Smooth muscle cell (in vitro differentiated cells): Measurements from ENCODE around the gene COX19. TPM values are rescaled to one million over a fixed set of nuclear protein-coding genes. Genes with fewer than 3 reads are reported as not detected.
A peak's percentile ranks its signal among the peaks of the same experiment; 100 is the strongest.

ENCODE experiments used
- DNase-seq: peaks from one replicate; lab custom pipeline; 2025; ENCODE audit not compliant: unreplicated experiment; lab: John Stamatoyannopoulos, UW
- H2AFZ ChIP-seq: fragments of 200-600 bp; sonication (generic); 2 replicates; pipeline ENCODE4 v1.6.0; 2016; ENCODE audit warnings: antibody characterized with exemption, low read depth, mild to moderate bottlenecking
- H3F3A ChIP-seq: fragments of 200-600 bp; sonication (generic); 2 replicates; pipeline ENCODE4 v1.6.0; 2017; ENCODE audit warnings: antibody characterized with exemption, low read depth
- H3K27ac ChIP-seq: fragments of 200-600 bp; sonication (generic); 2 replicates; pipeline ENCODE4 v1.5.1; 2016; ENCODE audit warnings: low read depth, mild to moderate bottlenecking
- H3K27me3 ChIP-seq: fragments of 200-600 bp; sonication (generic); 2 replicates; pipeline ENCODE4 v1.6.1; 2016; ENCODE audit warnings: low read depth, mild to moderate bottlenecking
- H3K36me3 ChIP-seq: fragments of 200-600 bp; sonication (generic); 2 replicates; pipeline ENCODE4 v1.5.1; 2016; ENCODE audit warnings: low read depth
- H3K4me1 ChIP-seq: fragments of 200-600 bp; sonication (generic); 2 replicates; pipeline ENCODE4 v1.5.1; 2016; ENCODE audit warnings: low read depth
- H3K4me2 ChIP-seq: fragments of 200-600 bp; sonication (generic); 2 replicates; pipeline ENCODE4 v1.6.0; 2016; ENCODE audit warnings: mild to moderate bottlenecking
- H3K4me3 ChIP-seq: fragments of 200-600 bp; sonication (generic); 2 replicates; pipeline ENCODE4 v1.5.1; 2016; ENCODE audit warnings: mild to moderate bottlenecking
- H3K79me2 ChIP-seq: fragments of 200-600 bp; sonication (generic); 2 replicates; pipeline ENCODE4 v1.6.0; 2016; ENCODE audit warnings: low read depth, mild to moderate bottlenecking
- H3K9ac ChIP-seq: fragments of 200-600 bp; sonication (generic); 2 replicates; pipeline ENCODE4 v1.6.0; 2016; ENCODE audit warnings: low read depth
- H3K9me3 ChIP-seq: fragments of 200-600 bp; sonication (generic); replicated peaks from 2 replicates; pipeline ENCODE4 v1.5.1; 2016; ENCODE audit warnings: low read depth
- H4K20me1 ChIP-seq: fragments of 200-600 bp; sonication (generic); 2 replicates; pipeline ENCODE4 v1.6.0; 2016; ENCODE audit warnings: low read depth
- WGBS: methylation state at CpG from one replicate; pipeline ENCODE4 v1.1.7; 2016; ENCODE audit warnings: low lambda C conversion rate; 5-methylcytosine and 5-hydroxymethylcytosine counted together
- polyA plus RNA-seq: library from polyadenylated mRNA; unstranded; fragments of >200 nt; fragmentation: Nextera tagmentation; extraction: Ambion mirVana; gene quantifications from 2 replicates; pipeline ENCODE4 v1.2.1, GENCODE V29; 2016
- total RNA-seq: library from RNA; depleted of rRNA; stranded (reverse); fragments of >200 nt; gene quantifications from 2 replicates; pipeline ENCODE4 v1.2.3, GENCODE V29; 2014
- TF ChIP-seq, protein P1 (sequence below): fragments of 200-600 bp; sonication (generic); IDR thresholded peaks from 2 replicates; pipeline ENCODE4 v1.5.1; 2017; ENCODE audit warnings: borderline replicate concordance, mild to moderate bottlenecking, antibody characterized with exemption; ENCODE audit not compliant: insufficient read depth, poor library complexity, severe bottlenecking

The COX19 gene
- total and polyA plus RNA-seq, 2 experiments from 2014 or later = 10.0 to 10.4 TPM

DNA sequence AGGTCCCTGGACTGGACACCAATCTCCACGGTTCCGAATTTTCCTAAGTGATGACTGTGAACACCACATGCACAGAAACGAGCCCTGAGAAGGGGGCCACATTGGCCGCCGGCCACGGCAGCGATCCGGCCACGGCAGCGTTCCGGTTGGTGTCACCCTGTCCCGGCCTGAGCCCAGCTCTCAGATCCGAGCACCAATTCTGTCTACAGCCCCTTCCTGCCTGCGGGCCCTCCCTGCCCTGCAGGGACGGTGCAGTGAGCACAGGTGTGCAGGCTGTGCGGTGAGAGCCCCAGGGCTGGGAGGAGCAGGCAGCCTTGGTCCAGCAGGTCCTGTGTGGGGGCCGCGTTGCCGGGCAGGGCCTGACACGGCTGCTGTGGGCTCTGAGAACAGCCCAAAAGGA, 39.3 kb upstream of the COX19 start:
- H3K4me3 ChIP-seq = no peak overlapping the region
- no peak overlapping the region for H3K9ac ChIP-seq
- H2AFZ ChIP-seq = no peak overlapping the region
- no peak for DNase-seq
- no peaks in the 10 kb centered on the region for H3K27me3 ChIP-seq
- H3K4me2 ChIP-seq = no peak overlapping the region
- H4K20me1 ChIP-seq = peaks cover 78% of the 10 kb centered on the region
- H3K27ac ChIP-seq = no peak overlapping the region
- no peaks in the 10 kb centered on the region for H3K4me1 ChIP-seq
- TF ChIP-seq, protein P1, sequence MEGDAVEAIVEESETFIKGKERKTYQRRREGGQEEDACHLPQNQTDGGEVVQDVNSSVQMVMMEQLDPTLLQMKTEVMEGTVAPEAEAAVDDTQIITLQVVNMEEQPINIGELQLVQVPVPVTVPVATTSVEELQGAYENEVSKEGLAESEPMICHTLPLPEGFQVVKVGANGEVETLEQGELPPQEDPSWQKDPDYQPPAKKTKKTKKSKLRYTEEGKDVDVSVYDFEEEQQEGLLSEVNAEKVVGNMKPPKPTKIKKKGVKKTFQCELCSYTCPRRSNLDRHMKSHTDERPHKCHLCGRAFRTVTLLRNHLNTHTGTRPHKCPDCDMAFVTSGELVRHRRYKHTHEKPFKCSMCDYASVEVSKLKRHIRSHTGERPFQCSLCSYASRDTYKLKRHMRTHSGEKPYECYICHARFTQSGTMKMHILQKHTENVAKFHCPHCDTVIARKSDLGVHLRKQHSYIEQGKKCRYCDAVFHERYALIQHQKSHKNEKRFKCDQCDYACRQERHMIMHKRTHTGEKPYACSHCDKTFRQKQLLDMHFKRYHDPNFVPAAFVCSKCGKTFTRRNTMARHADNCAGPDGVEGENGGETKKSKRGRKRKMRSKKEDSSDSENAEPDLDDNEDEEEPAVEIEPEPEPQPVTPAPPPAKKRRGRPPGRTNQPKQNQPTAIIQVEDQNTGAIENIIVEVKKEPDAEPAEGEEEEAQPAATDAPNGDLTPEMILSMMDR = no peak
- no peaks in the 10 kb centered on the region for H3K36me3 ChIP-seq
- H3K79me2 ChIP-seq = no peaks in the 10 kb centered on the region
- no peaks in the 10 kb centered on the region for H3K9me3 ChIP-seq
- no peaks in the 10 kb centered on the region for H3F3A ChIP-seq
- WGBS = 95% methylated on average over 20 of the region's 20 CpGs

DNA sequence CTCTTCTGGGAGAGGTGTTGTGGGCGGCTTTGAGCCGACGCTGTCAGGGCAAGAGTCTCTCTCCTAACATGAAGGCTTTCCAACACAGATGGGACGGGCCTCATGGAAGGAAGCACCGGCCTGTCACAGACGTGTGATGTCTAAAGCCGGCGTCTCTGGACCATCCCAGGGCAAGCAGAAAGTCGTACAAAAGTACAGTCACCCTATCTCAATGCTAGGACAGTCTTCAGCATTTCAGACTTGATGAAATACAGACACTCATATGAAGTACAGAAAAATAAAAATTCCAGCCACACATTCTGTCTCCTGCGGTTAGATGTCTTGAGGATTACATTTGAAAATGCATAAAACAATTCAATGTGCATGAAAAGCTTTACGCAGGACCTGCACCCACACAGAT, 38.2 kb upstream of the COX19 start:
- Histone ChIP-seq H3F3A (no peaks in the 10 kb centered on the region), H3K9ac (no peak overlapping the region), H3K4me2 (no peak overlapping the region), H3K79me2 (no peaks in the 10 kb centered on the region), H3K36me3 (no peaks in the 10 kb centered on the region), H3K4me1 (no peaks in the 10 kb centered on the region), H3K9me3 (no peaks in the 10 kb centered on the region), H3K27ac (peak overlapping the region; percentile 13), H4K20me1 (peaks cover 78% of the 10 kb centered on the region), H3K4me3 (no peak overlapping the region), H2AFZ (no peak overlapping the region), H3K27me3 (no peaks in the 10 kb centered on the region)
- TF ChIP-seq, protein P1 = no peak
- DNase-seq = no peak
- WGBS = 49% methylated on average over 11 of the region's 11 CpGs

DNA sequence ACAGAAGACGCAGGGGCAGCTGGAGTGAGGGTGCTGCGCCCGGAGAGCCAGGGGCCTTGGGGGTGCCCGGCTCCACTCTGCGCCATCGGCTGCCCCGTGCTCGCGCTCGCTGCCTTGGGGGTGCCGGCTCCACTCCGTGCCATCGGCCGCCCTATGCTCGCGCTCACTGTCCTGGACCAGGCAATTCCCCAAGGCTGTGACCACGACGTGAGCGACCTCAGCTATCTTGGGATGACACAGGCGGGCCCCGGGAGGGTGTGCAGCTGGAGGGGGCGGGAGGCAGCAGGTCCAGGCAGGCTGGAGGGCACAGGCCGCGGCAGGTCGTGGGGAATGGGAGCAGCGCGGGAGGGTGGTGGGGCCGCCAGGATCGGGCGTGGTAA, 37.4 kb upstream of the COX19 start:
- Histone ChIP-seq H3K9ac (no peak overlapping the region), H3K4me3 (no peak overlapping the region), H3K4me1 (no peaks in the 10 kb centered on the region), H3K9me3 (no peaks in the 10 kb centered on the region), H3K36me3 (no peaks in the 10 kb centered on the region), H4K20me1 (peaks cover 70% of the 10 kb centered on the region), H3K4me2 (no peak overlapping the region), H2AFZ (no peak overlapping the region), H3F3A (no peaks in the 10 kb centered on the region), H3K79me2 (no peaks in the 10 kb centered on the region), H3K27me3 (no peaks in the 10 kb centered on the region), H3K27ac (no peak overlapping the region)
- TF ChIP-seq, protein P1 = no peak
- no peak for DNase-seq
- 89% methylated on average over 20 of the region's 30 CpGs for WGBS

DNA sequence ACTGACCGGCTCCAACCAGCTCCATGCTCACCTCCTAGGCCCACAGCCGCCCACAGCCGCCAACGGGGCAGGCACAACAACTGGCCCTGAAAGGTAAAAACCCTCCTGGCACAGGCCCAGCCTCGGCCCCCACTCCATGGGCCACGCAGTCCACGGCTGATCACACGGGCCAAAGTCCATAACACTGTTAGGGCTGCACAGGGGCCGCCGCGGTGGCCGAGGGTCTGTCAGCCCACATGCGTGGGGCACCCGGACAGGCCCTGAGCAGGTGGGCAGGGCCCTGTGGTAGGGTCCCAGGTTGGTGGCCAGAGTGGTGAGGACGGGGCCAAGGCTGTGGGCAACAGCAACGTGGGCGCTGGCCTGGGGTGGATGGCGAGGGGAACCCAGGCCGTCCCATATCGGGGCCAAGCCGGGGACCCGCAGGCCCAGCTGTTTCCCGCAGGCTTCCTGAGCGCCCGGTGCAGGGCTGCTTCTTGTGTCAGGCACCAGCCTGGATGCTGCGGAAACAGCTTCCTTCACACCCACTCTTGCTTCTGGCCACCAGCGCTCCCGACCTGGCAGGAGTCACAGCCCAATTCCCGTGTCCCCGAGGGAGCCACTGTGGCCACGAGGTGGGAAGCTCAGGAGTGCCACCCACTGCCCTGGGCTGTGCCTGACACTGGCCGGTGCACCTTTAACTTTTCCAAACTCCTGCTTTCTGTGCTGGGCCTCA, 36.8 kb upstream of the COX19 start:
- no peaks in the 10 kb centered on the region for H3K4me1 ChIP-seq
- H3K4me2 ChIP-seq = no peak overlapping the region
- no peaks in the 10 kb centered on the region for H3F3A ChIP-seq
- no peak overlapping the region for H3K27ac ChIP-seq
- no peaks in the 10 kb centered on the region for H3K36me3 ChIP-seq
- no peaks in the 10 kb centered on the region for H3K27me3 ChIP-seq
- WGBS = 92% methylated on average over 32 of the region's 32 CpGs
- no peaks in the 10 kb centered on the region for H3K9me3 ChIP-seq
- no peaks in the 10 kb centered on the region for H3K79me2 ChIP-seq
- no peak for DNase-seq
- no peak overlapping the region for H3K4me3 ChIP-seq
- TF ChIP-seq, protein P1 = no peak
- H3K9ac ChIP-seq = no peak overlapping the region
- H4K20me1 ChIP-seq = peaks cover 70% of the 10 kb centered on the region
- H2AFZ ChIP-seq = no peak overlapping the region
